ENCODE measurements around the gene PRSS27.
"Not testable (repeated sequence)": the region's sequence is repeated elsewhere in the genome, so short reads cannot be mapped to it uniquely, and the experiment has no call there.

PRSS27 gene

GRCh38 chr16:2692948-2693651 is 26.9 kb downstream of the PRSS27 start:
- DNase-seq (ENCODE audit: low read depth), result peak; percentile 4

- DNase-seq (ENCODE audit: low read depth), result no peak
These were observed 27.6 kb downstream of the PRSS27 start for GRCh38 chr16:2692251-2692947.

GRCh38 chr16:2691491-2692248 is 28.4 kb downstream of the PRSS27 start:
- no peak for DNase-seq (ENCODE audit: low read depth)

- no peak for DNase-seq (ENCODE audit: low read depth)
These were observed 29.2 kb downstream of the PRSS27 start for GRCh38 chr16:2690852-2691251.

GRCh38 chr16:2689968-2690801 is 29.8 kb downstream of the PRSS27 start:
- no peak for DNase-seq (ENCODE audit: low read depth)

- not testable (repeated sequence) for DNase-seq (ENCODE audit: low read depth)
These were observed 30.6 kb downstream of the PRSS27 start for GRCh38 chr16:2689422-2689821.

GRCh38 chr16:2687531-2688308 is 32.3 kb downstream of the PRSS27 start:
- no peak for DNase-seq (ENCODE audit: low read depth)

GRCh38 chr16:2686912-2687507 is 33.0 kb downstream of the PRSS27 start:
- DNase-seq (ENCODE audit: low read depth), result no peak

GRCh38 chr16:2686075-2686474 is 33.9 kb downstream of the PRSS27 start:
- not testable (repeated sequence) for DNase-seq (ENCODE audit: low read depth)

- DNase-seq (ENCODE audit: low read depth), result not testable (repeated sequence)
These were observed 37.0 kb downstream of the PRSS27 start for GRCh38 chr16:2683041-2683440.

- peak; percentile 94 for DNase-seq (ENCODE audit: low read depth)
These were observed 37.6 kb downstream of the PRSS27 start, which contains the start of gene KCTD5 for GRCh38 chr16:2682209-2683021. Gene KCTD5, plus strand, starts transcription at chr16:2682523. Its CDS starts 26 bp downstream, at chr16:2682549.

- DNase-seq (ENCODE audit: low read depth), result not testable (repeated sequence)
These were observed 39.7 kb downstream of the PRSS27 start for GRCh38 chr16:2680360-2680759.

- not testable (repeated sequence) for DNase-seq (ENCODE audit: low read depth)
These were observed 40.1 kb downstream of the PRSS27 start for GRCh38 chr16:2679902-2680301.

- DNase-seq (ENCODE audit: low read depth), result not testable (repeated sequence)
These were observed 41.6 kb downstream of the PRSS27 start for GRCh38 chr16:2678206-2678965.

GRCh38 chr16:2676937-2677336 is 43.1 kb downstream of the PRSS27 start:
- not testable (repeated sequence) for DNase-seq (ENCODE audit: low read depth)

- DNase-seq (ENCODE audit: low read depth), result no peak
These were observed 44.3 kb downstream of the PRSS27 start for GRCh38 chr16:2675714-2676113.

GRCh38 chr16:2675021-2675420 is 45.0 kb downstream of the PRSS27 start:
- DNase-seq (ENCODE audit: low read depth), result no peak

- DNase-seq (ENCODE audit: low read depth), result peak; percentile 88
These were observed 46.7 kb downstream of the PRSS27 start for GRCh38 chr16:2673066-2673999.
